Prostate gland (tissue), 2 donors: ENCODE results near the gene RHAG. TPM values are rescaled to one million over a fixed set of nuclear protein-coding genes. Genes with fewer than 3 reads are reported as not detected.
A peak's percentile ranks its signal among the peaks of the same experiment; 100 is the strongest.
"Not testable (repeated sequence)": the region's sequence is repeated elsewhere in the genome, so short reads cannot be mapped to it uniquely, and the experiment has no call there.

Experiments
- DNase-seq: peaks from one replicate; pipeline ENCODE4 v3.0.0-alpha.2; 2019; ENCODE audit warnings: low spot score
- H3K27ac ChIP-seq, 2 donors: fragments of 200-600 bp; sonication (generic); 2 replicates each; pipeline ENCODE4 v1.5.1; 2017 to 2019
- H3K27me3 ChIP-seq: fragments of 200-600 bp; sonication (generic); replicated peaks from 2 replicates; pipeline ENCODE4 v1.5.1; 2019; ENCODE audit not compliant: insufficient read depth
- H3K36me3 ChIP-seq, 2 donors: fragments of 200-600 bp; sonication (generic); 1 replicate in 1 of 2; 2 replicates in 1 of 2; pipeline versions ENCODE4 v1.5.1 to v1.8.1; 2017 to 2019
- H3K4me1 ChIP-seq: fragments of 200-600 bp; sonication (generic); replicated peaks from 2 replicates; pipeline ENCODE4 v1.5.1; 2019
- H3K4me3 ChIP-seq, 2 donors: fragments of 200-600 bp; sonication (generic); 2 replicates each; pipeline ENCODE4 v1.5.1; 2017 to 2019
- H3K9me3 ChIP-seq: fragments of 200-600 bp; sonication (generic); 2 replicates; pipeline ENCODE4 v1.5.1; 2017
- CTCF ChIP-seq, 4 experiments: fragments of 200-600 bp in 2 of 4; fragments of 450-650 bp in 2 of 4; sonication (generic) in 2 of 4; IDR thresholded peaks; 1 replicate in 3 of 4; 2 replicates in 1 of 4; pipeline ENCODE4 v1.5.1; 2016 to 2019; ENCODE audit warnings: antibody characterized with exemption in 4 of 4, mild to moderate bottlenecking in 2 of 4, moderate library complexity in 2 of 4
- POLR2A ChIP-seq: fragments of 450-650 bp; IDR thresholded peaks from one replicate; pipeline ENCODE4 v1.6.1; 2016; ENCODE audit warnings: antibody characterized with exemption, mild to moderate bottlenecking
- POLR2AphosphoS5 ChIP-seq: sonication (generic); formaldehyde crosslinking; IDR thresholded peaks from one replicate; pipeline ENCODE4 v1.6.1; 2017; ENCODE audit warnings: antibody characterized with exemption
- WGBS: methylation state at CpG from one replicate; pipeline ENCODE4 v1.1.5; 2018; 5-methylcytosine and 5-hydroxymethylcytosine counted together
- intact Hi-C: fragments of 100-400 bp; cut with DNase I; formaldehyde crosslinking; loops from one replicate; pipeline ENCODE4 v1.14.2; 2022
- total RNA-seq, 2 donors: library from RNA; depleted of rRNA; stranded (reverse); fragments of >200 nt; gene quantifications; one replicate each; pipeline ENCODE4 v1.1.0, GENCODE V29; 2016

RHAG gene
- total RNA-seq, 2 donors from 2014 or later, result not detected

GRCh38 chr6:49666480-49666879 is 29.8 kb upstream of the RHAG start:
- Histone ChIP-seq H3K4me1 (no peaks in the 10 kb centered on the region), H3K27ac (no peak overlapping the region), H3K4me3 (no peak overlapping the region), H3K36me3 (no peaks in the 10 kb centered on the region), H3K27me3 (no peaks in the 10 kb centered on the region), H3K9me3 (no peaks in the 10 kb centered on the region)
- intact Hi-C loops, result no loop called here
- TF ChIP-seq POLR2AphosphoS5, result no peak
- TF ChIP-seq CTCF (IDR thresholded peaks at IDR 0.05), result no peak
- no peak for TF ChIP-seq POLR2A
- WGBS, result 80% methylated on average over 1 of the region's 1 CpG
- no peak for DNase-seq

GRCh38 chr6:49664817-49665216 is 28.2 kb upstream of the RHAG start:
- Histone ChIP-seq H3K9me3 (no peaks in the 10 kb centered on the region), H3K27me3 (no peaks in the 10 kb centered on the region), H3K27ac (peak overlapping the region in 1 of 2 donors; percentile 47), H3K4me1 (no peaks in the 10 kb centered on the region), H3K36me3 (no peaks in the 10 kb centered on the region), H3K4me3 (no peak overlapping the region)
- TF ChIP-seq POLR2AphosphoS5 (peak; percentile 90), POLR2A (no peak)
- DNase-seq, result peak; percentile 42
- intact Hi-C loops, result no loop called here
- WGBS, result 38% methylated on average over 3 of the region's 3 CpGs

GRCh38 chr6:49664054-49664453 is 27.4 kb upstream of the RHAG start:
- H3K27me3 ChIP-seq, H3K36me3 ChIP-seq, intact Hi-C loops, H3K4me3 ChIP-seq, H3K27ac ChIP-seq, H3K4me1 ChIP-seq, DNase-seq, H3K9me3 ChIP-seq: not testable (repeated sequence)
- 80% methylated on average over 1 of the region's 1 CpG for WGBS

- no peaks in the 10 kb centered on the region for H3K36me3 ChIP-seq
- intact Hi-C loops, result no loop called here
- H3K27me3 ChIP-seq, result no peaks in the 10 kb centered on the region
- no peak overlapping the region for H3K4me3 ChIP-seq
- no peaks in the 10 kb centered on the region for H3K4me1 ChIP-seq
- no peak overlapping the region for H3K27ac ChIP-seq
- TF ChIP-seq POLR2A, result no peak
- TF ChIP-seq POLR2AphosphoS5, result no peak
- TF ChIP-seq CTCF (IDR thresholded peaks at IDR 0.05), result no peak
- no peak for DNase-seq
- H3K9me3 ChIP-seq, result no peaks in the 10 kb centered on the region
- WGBS, result 21% methylated on average over 1 of the region's 1 CpG
These were observed 26.2 kb upstream of the RHAG start for GRCh38 chr6:49662892-49663261.

- 88% methylated on average over 1 of the region's 1 CpG for whole genome bisulfite sequencing
- Histone ChIP-seq H3K9me3 (no peaks in the 10 kb centered on the region), H3K4me1 (no peaks in the 10 kb centered on the region), H3K36me3 (no peaks in the 10 kb centered on the region), H3K4me3 (no peak overlapping the region), H3K27ac (no peak overlapping the region), H3K27me3 (no peaks in the 10 kb centered on the region)
- intact Hi-C loops, result no loop called here
- DNase-seq, result no peak
- TF ChIP-seq POLR2A, result no peak
- no peak for TF ChIP-seq CTCF (IDR thresholded peaks at IDR 0.05)
- TF ChIP-seq POLR2AphosphoS5, result no peak
These were observed 25.7 kb upstream of the RHAG start for GRCh38 chr6:49662231-49662891.

GRCh38 chr6:49653942-49654341 is 17.3 kb upstream of the RHAG start:
- Histone ChIP-seq H3K27ac (no peak overlapping the region), H3K27me3 (no peaks in the 10 kb centered on the region), H3K4me1 (no peaks in the 10 kb centered on the region), H3K4me3 (no peak overlapping the region), H3K9me3 (no peaks in the 10 kb centered on the region), H3K36me3 (no peaks in the 10 kb centered on the region)
- DNase-seq, result no peak
- intact Hi-C loops, result no loop called here
- WGBS, result 96% methylated on average over 1 of the region's 1 CpG
- no peak for TF ChIP-seq POLR2AphosphoS5
- TF ChIP-seq CTCF (IDR thresholded peaks at IDR 0.05), result no peak
- TF ChIP-seq POLR2A, result no peak
